A375 (cell line): ENCODE results near the gene APOBEC3C. TPM values are rescaled to one million over a fixed set of nuclear protein-coding genes. Genes with fewer than 3 reads are reported as not detected.

Experiments
- total RNA-seq: library from RNA; depleted of rRNA; stranded (reverse); fragments of >200 nt; shearing (Covaris generic); gene quantifications from 2 replicates; pipeline ENCODE4 v1.2.3, GENCODE V29; 2014; rRNA removed

The APOBEC3C gene
- 3.8 and 5.8 TPM in 2 replicates for total RNA-seq

DNA sequence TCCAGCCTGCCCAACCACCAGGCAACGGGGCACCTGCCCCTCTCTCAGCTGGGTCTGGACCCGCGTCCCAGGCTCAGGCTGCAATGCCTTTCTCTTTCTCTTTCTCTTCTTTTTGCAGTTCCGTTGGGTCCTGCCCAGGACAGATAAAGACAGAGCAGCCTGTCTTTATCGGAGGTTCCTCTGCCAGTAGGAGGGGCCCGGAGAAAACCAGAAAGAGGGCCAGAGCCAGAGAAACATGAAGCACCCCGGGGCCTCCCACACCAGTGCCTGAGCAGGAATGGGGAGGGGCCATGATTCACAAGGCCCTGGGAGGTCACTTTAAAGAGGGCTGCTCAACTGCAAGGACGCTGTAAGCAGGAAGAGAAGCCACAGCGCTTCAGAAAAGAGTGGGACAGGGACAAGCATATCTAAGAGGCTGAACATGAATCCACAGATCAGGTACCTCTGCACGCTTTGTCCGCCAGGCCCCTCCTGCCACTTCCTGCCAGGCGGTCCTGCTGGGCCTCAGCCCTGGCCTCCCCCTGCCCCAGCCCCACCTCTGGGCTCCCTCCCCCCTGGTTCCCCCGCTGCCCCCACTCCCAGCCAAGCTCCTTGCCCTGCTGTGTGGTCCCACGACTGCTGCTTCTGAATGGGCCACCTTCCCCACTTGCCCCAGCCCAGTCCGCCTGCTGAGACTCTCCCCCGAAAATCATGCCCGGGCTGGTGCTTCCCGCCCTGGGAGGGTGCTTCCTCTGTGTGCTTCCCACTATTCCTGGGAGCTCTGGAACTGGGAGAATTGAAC is at the start of gene APOBEC3C:
Gene APOBEC3C (plus strand): TSS at position 316 of the 781 bp plus-strand sequence. CDS start 106 bp downstream, at position 422.

DNA sequence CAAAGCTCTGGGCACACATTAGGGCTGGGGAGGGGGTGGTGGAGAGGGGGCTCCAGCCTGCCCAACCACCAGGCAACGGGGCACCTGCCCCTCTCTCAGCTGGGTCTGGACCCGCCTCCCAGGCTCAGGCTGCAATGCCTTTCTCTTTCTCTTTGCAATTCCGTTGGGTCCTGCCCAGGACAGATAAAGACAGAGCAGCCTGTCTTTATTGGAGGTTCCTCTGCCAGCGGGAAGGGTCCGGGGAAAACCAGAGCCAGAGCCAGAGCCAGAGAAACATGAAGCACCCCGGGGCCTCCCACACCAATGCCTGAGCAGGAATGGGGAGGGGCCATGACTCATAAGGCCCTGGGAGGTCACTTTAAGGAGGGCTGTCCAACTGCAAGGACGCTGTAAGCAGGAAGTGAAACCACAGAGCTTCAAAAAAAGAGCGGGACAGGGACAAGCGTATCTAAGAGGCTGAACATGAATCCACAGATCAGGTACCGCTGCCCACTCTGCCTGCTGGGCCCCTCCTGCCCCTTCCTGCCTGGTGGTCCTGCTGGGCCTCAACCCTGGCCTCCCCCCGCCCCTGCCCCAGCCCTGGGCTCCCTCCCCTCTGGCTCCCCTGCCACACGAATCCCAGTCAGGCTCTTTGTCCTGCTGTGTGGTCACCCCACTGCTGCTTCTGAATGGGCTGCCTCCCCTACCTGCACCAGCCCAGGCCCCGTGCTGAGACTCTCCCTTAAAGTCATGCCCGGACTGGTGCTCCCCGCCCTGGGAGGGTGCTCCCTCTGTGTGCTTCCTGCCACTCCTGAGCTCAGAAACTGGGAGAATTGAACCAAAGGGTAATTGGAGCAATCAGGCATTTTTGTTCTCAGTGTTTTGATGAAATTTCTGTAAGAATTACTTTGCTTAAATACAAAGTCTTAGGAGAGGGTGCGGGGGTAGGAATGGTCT is 31.8 kb upstream of the APOBEC3C start, which contains the start of gene APOBEC3B:
Gene APOBEC3B (plus strand): TSS at position 356 of the 936 bp plus-strand sequence. CDS start 107 bp downstream, at position 463.

DNA sequence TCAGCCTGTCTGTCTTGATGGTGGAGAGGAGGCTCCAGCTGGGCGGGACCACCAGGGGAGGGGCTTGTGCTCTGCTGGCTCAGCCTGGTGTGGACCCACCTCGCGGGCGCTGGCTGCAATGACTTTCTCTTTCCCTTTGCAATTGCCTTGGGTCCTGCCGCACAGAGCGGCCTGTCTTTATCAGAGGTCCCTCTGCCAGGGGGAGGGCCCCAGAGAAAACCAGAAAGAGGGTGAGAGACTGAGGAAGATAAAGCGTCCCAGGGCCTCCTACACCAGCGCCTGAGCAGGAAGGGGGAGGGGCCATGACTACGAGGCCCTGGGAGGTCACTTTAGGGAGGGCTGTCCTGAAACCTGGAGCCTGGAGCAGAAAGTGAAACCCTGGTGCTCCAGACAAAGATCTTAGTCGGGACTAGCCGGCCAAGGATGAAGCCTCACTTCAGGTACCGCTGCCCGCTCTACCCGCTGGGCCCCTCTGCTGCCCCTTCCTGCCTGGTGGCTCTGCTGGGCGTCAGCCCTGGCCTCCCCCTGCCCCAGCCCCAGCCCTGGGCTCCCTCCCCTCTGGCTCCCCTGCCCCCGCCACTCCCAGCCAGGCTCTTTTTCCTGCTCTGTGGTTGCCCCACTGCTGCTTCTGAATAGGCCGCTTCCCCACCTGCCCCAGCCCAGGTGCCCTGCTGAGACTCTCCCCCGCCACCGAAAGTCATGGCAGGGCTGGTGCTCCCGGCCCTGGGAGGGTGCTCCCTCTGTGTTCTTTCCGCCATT is 26.7 kb downstream of the APOBEC3C start, which contains the start of gene APOBEC3F:
Gene APOBEC3F (plus strand): TSS at position 327 of the 759 bp plus-strand sequence. CDS start 97 bp downstream, at position 424.

Other genes starting within 250 kb of the APOBEC3C start
- gene DNAL4, start 220.1 kb upstream of the APOBEC3C start, total RNA-seq, result 12.5 TPM in 2 replicates
- gene NPTXR, start 170.2 kb upstream of the APOBEC3C start, total RNA-seq, result 0.83 and 1.3 TPM in 2 replicates
- 44.1 and 46.6 TPM in 2 replicates for gene CBX6, start 142.0 kb upstream of the APOBEC3C start, total RNA-seq
- gene APOBEC3A, start 56.6 kb upstream of the APOBEC3C start, total RNA-seq, result not detected in 2 replicates
- 8.8 and 14.1 TPM in 2 replicates for gene APOBEC3B, start 31.9 kb upstream of the APOBEC3C start, total RNA-seq
- 4.3 and 7.3 TPM in 2 replicates for gene APOBEC3D, start 6.9 kb downstream of the APOBEC3C start, total RNA-seq
- 2.9 and 3.5 TPM in 2 replicates for gene APOBEC3F, start 26.6 kb downstream of the APOBEC3C start, total RNA-seq
- gene APOBEC3G, start 63.0 kb downstream of the APOBEC3C start, total RNA-seq, result 39.1 and 39.8 TPM in 2 replicates
- 0.40 and 2.1 TPM in 2 replicates for gene APOBEC3H, start 83.0 kb downstream of the APOBEC3C start, total RNA-seq
- gene CBX7, start 138.4 kb downstream of the APOBEC3C start, total RNA-seq, result 3.7 and 4.1 TPM in 2 replicates
- gene PDGFB, start 230.7 kb downstream of the APOBEC3C start, total RNA-seq, result 3.8 and 5.5 TPM in 2 replicates